HepG2 (cell line): ENCODE data around the gene ZSWIM8. TPM values are rescaled to one million over a fixed set of nuclear protein-coding genes. Genes with fewer than 3 reads are reported as not detected.

Source experiments
- ATM ChIP-seq: fragments of 450-650 bp; IDR thresholded peaks from 2 replicates; pipeline ENCODE4 v1.7.1; 2017; ENCODE audit warnings: mild to moderate bottlenecking, borderline replicate concordance
- BRD4 ChIP-seq: sonication (generic); formaldehyde crosslinking; IDR thresholded peaks from 2 replicates; pipeline ENCODE4 v1.4.0; 2020; ENCODE audit warnings: missing genetic modification reagents
- CBFB ChIP-seq: sonication (generic); formaldehyde crosslinking; IDR thresholded peaks from 2 replicates; pipeline ENCODE4 v1.4.0; 2020; ENCODE audit warnings: missing genetic modification reagents
- DPF2 ChIP-seq: sonication (generic); formaldehyde crosslinking; IDR thresholded peaks from 2 replicates; pipeline ENCODE4 v1.4.0; 2020; ENCODE audit warnings: mild to moderate bottlenecking, low read depth, missing genetic modification reagents, borderline replicate concordance
- FOSL2 ChIP-seq: sonication (generic); formaldehyde crosslinking; IDR thresholded peaks from 2 replicates; pipeline ENCODE4 v1.4.0; 2020; ENCODE audit warnings: missing genetic modification reagents
- FOXM1 ChIP-seq: sonication (generic); formaldehyde crosslinking; IDR thresholded peaks from 2 replicates; pipeline ENCODE4 v1.5.0; 2020; ENCODE audit warnings: missing genetic modification reagents
- GTF2F1 ChIP-seq: fragments of 150-350 bp; IDR thresholded peaks from 2 replicates; pipeline ENCODE4 v1.6.1; 2014; ENCODE audit warnings: low read length
- HIC2 ChIP-seq: sonication (generic); formaldehyde crosslinking; IDR thresholded peaks from 2 replicates; pipeline ENCODE4 v1.9.0; 2022; ENCODE audit warnings: low read depth, missing genetic modification reagents
- HNF1B ChIP-seq: sonication (generic); formaldehyde crosslinking; IDR thresholded peaks from 2 replicates; pipeline ENCODE4 v1.5.1; 2020; ENCODE audit warnings: mild to moderate bottlenecking, moderate library complexity, missing genetic modification reagents
- JDP2 ChIP-seq: sonication (generic); formaldehyde crosslinking; IDR thresholded peaks from 2 replicates; pipeline ENCODE4 v1.8.1; 2022; ENCODE audit warnings: missing genetic modification reagents, borderline replicate concordance
- MAX ChIP-seq: IDR thresholded peaks from 2 replicates; pipeline ENCODE4 v1.6.1; 2012; ENCODE audit warnings: inconsistent platforms
- MLX ChIP-seq: IDR thresholded peaks from 2 replicates; pipeline ENCODE4 v1.6.1; 2016
- NFIB ChIP-seq: sonication (generic); formaldehyde crosslinking; IDR thresholded peaks from 2 replicates; pipeline ENCODE4 v1.9.0; 2021; ENCODE audit warnings: missing genetic modification reagents, mild to moderate bottlenecking, borderline replicate concordance
- NR1H2 ChIP-seq: sonication (generic); formaldehyde crosslinking; IDR thresholded peaks from 2 replicates; pipeline ENCODE4 v1.8.1; 2022; ENCODE audit warnings: low read depth, missing genetic modification reagents, borderline replicate concordance
- PRMT3 ChIP-seq: sonication (generic); formaldehyde crosslinking; IDR thresholded peaks from 2 replicates; pipeline ENCODE4 v1.8.1; 2022; ENCODE audit warnings: low read depth, mild to moderate bottlenecking, moderate library complexity, missing genetic modification reagents, borderline replicate concordance
- RARG ChIP-seq: sonication (generic); formaldehyde crosslinking; IDR thresholded peaks from 2 replicates; pipeline ENCODE4 v1.4.0; 2020; ENCODE audit warnings: low read depth, mild to moderate bottlenecking, missing genetic modification reagents
- RELA ChIP-seq: sonication (generic); formaldehyde crosslinking; IDR thresholded peaks from 2 replicates; pipeline ENCODE4 v1.4.0; 2020; ENCODE audit warnings: missing genetic modification reagents
- SALL2 ChIP-seq: sonication (generic); formaldehyde crosslinking; IDR thresholded peaks from 2 replicates; pipeline ENCODE4 v1.8.1; 2023; ENCODE audit warnings: mild to moderate bottlenecking, missing genetic modification reagents, inconsistent platforms
- SOX13 ChIP-seq, 3 experiments: fragments of 450-650 bp in 1 of 3; sonication (generic) in 1 of 3; formaldehyde crosslinking in 1 of 3; IDR thresholded peaks in 2 of 3; conservative IDR thresholded peaks in 1 of 3; 2 replicates each; pipeline versions ENCODE4 v1.5.0 to v1.6.1; 2016 to 2020; ENCODE audit warnings: antibody characterized with exemption in 1 of 3, mild to moderate bottlenecking in 1 of 3, missing compliant biosample characterization in 1 of 3, missing genetic modification reagents in 1 of 3, moderate library complexity in 1 of 3
- TCF7 ChIP-seq: sonication (generic); IDR thresholded peaks from 2 replicates; pipeline ENCODE4 v1.6.1; 2016; ENCODE audit warnings: antibody characterized with exemption, low read depth
- ZFP90 ChIP-seq: sonication (generic); formaldehyde crosslinking; IDR thresholded peaks from 2 replicates; pipeline ENCODE4 v1.8.0; 2022; ENCODE audit warnings: missing genetic modification reagents, mild to moderate bottlenecking, inconsistent platforms, borderline replicate concordance
- ZNF354B ChIP-seq: sonication (generic); formaldehyde crosslinking; IDR thresholded peaks from 2 replicates; pipeline ENCODE4 v1.8.0; 2022; ENCODE audit warnings: mild to moderate bottlenecking, missing genetic modification reagents
- ZNF441 ChIP-seq: sonication (generic); formaldehyde crosslinking; IDR thresholded peaks from 2 replicates; pipeline ENCODE4 v1.7.0; 2021; ENCODE audit warnings: missing genetic modification reagents, borderline replicate concordance
- ZNF530 ChIP-seq: sonication (generic); formaldehyde crosslinking; IDR thresholded peaks from 2 replicates; pipeline ENCODE4 v1.5.0; 2020; ENCODE audit warnings: low read depth, mild to moderate bottlenecking, missing genetic modification reagents
- ZNF598 ChIP-seq: sonication (generic); formaldehyde crosslinking; IDR thresholded peaks from 2 replicates; pipeline ENCODE4 v1.5.1; 2020; ENCODE audit warnings: mild to moderate bottlenecking, missing genetic modification reagents, borderline replicate concordance
- ZNF776 ChIP-seq: sonication (generic); formaldehyde crosslinking; IDR thresholded peaks from 2 replicates; pipeline ENCODE4 v1.4.0; 2020; ENCODE audit warnings: mild to moderate bottlenecking, missing genetic modification reagents
- polyA plus RNA-seq, 8 experiments: library from polyadenylated mRNA; depleted of rRNA in 3 of 8; stranded (reverse) in 7 of 8; unstranded in 1 of 8; fragments of >200 nt; fragmentation: Illumina TruSeq in 4 of 8; extraction: Trizol in 4 of 8; gene quantifications; 2 replicates each; pipeline versions ENCODE4 v1.2.1 to v1.2.3, GENCODE V29; 2011 to 2016; ENCODE audit warnings: low read depth in 4 of 8, missing spikeins in 1 of 8, mixed read lengths in 1 of 8; ENCODE audit not compliant: insufficient read depth in 1 of 8
- total RNA-seq, 5 experiments: library from RNA; depleted of rRNA; stranded (reverse); fragments of >200 nt; fragmentation: Illumina TruSeq; extraction: Trizol; gene quantifications; 2 replicates each; pipeline ENCODE4 v1.2.3, GENCODE V29; 2016; ENCODE audit warnings: low read depth in 1 of 5

Gene ZSWIM8
- total and polyA plus RNA-seq, 2 of the 13 experiments (the other 11 are each of a cell fraction or from before 2014, with no cell fraction given): 39.9 to 98.2 TPM

- TF ChIP-seq HNF1B (CRISPR knock-in tag) (peak; percentile 81), RARG (CRISPR knock-in tag) (no peak), HIC2 (CRISPR knock-in tag) (no peak), ZNF598 (CRISPR knock-in tag) (peak; percentile 89; the same call in 1 of the 2 replicates), NR1H2 (CRISPR knock-in tag) (0 out of 2 replicates have a peak, but pooled peaks have one; percentile 35), MAX (peak; percentile 80), ATM (no peak), ZFP90 (CRISPR knock-in tag) (no peak), ZNF776 (no peak; the same call in 1 of the 2 replicates), BRD4 (CRISPR knock-in tag) (peak; percentile 53; the same call in 1 of the 2 replicates), RELA (no peak), FOSL2 (CRISPR knock-in tag) (peak; percentile 40), TCF7 (no peak), ZNF441 (CRISPR knock-in tag) (peak; percentile 60; the same call in 1 of the 2 replicates), ZNF530 (no peak), JDP2 (CRISPR knock-in tag) (no peak), NFIB (no peak), FOXM1 (CRISPR knock-in tag) (no peak), GTF2F1 (no peak), DPF2 (CRISPR knock-in tag) (no peak), PRMT3 (CRISPR knock-in tag) (no peak), SOX13 (IDR thresholded peaks at IDR 0.05) (no peak), SOX13 (CRISPR knock-in tag; conservative IDR thresholded peaks at IDR 0.05 in 1 of 2, IDR thresholded peaks at IDR 0.05 in 1 of 2) (peak in 1 of 2 experiments; percentile 53; a peak in 2 of 4 replicates), MLX (peak; percentile 18; the same call in 1 of the 2 replicates), ZNF354B (no peak), CBFB (peak; percentile 89), SALL2 (CRISPR knock-in tag) (peak; percentile 72; the same call in 1 of the 2 replicates)
Measured at GRCh38 chr10:73781879-73782748, 3.3 kb upstream of the ZSWIM8 start, which contains the start of gene CHCHD1 (continued).
